HG03521 (cell line): ENCODE results near the gene UTP15.
A peak's percentile ranks its signal among the peaks of the same experiment; 100 is the strongest.

Experiments
- ATAC-seq: cut with Tn5 transposase; IDR thresholded peaks from one replicate; pipeline ENCODE4 v1.9.1; 2021; ENCODE audit warnings: mild to moderate bottlenecking, moderate library complexity; ENCODE audit not compliant: unreplicated experiment

Gene UTP15

DNA sequence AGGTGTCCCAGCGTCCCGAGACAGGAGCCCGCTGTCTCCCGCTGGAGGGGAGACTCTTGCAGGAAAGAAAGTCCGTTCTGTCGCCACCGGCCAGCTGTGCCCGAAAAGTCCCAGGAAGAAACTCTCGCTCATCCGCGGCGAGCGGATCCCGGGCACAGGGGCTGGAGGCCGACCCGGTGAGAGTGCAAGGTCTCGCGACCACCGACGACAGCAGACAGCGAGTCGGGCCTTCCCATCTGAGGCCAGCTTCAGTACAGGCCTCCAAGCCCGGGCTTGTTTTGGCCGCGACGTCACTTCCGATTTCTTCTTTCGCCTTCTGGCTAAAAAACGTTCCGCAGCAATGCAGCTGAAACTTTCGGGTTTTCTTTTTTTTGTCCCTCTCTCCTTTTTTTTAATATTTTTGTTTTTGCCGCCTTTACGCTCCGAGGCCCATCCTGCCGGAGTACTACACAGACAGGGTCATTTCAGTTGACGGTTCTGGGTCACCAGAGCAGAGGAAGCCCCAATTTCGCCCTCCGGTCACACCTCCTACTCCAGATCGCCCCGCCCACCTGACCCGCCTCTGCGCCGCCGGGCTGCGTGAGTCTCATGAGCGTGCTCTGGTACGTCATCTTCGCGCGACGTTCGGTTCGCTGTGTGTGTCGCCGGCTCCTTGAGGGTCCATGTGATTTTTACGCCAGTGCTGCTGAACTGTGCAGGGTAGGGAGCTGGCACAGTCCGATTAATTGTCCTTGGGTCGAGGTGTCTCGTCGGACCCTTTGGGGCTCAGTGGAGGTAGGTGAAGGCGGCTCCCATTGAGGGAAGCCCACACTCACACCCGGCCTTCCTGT lies at the start of gene UTP15, which contains the start of gene ANKRA2:
UTP15 (plus strand) TSS at position 605 of the 830 bp plus-strand sequence. CDS start 1,602 bp downstream, outside the sequence.
ANKRA2 (minus strand) TSS at position 501 of the 830 bp plus-strand sequence. CDS start 2,758 bp downstream, outside the sequence.
- peak; percentile 95 for ATAC-seq

DNA sequence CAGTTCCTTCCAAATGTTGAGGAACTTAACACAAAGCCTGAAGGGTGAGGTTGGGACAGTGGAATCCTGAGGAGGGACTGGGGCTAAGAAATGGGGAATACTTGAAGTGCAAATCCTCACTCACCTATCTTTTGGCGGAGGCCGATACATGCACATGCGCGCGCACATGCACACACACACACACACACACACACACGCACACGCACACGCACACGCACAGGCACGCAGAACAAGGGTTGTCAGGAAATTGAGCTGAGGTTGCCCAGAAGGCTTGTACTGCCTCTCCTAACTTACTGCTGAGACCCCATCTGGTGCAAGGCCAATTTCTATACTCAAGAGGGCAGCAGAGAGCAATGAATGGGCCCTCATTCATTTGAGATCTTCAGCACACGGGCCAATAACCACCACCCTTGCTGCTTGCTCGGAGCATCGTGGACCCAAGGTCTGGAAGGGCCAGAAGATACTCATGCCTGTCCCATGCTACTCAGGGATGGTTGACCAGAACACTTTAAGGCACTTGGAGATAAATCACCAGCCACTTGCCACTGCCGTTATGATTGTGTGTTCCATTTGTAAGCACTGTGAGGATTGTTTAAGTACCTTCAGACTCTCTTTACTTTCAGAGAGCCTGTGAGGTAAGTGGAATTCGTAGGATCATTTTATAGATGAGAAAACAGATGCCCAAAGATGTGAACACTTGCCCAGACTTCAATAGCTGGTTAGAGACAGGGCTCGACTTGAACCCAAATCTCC lies 45.8 kb upstream of the UTP15 start:
- ATAC-seq: peak; percentile 92

DNA sequence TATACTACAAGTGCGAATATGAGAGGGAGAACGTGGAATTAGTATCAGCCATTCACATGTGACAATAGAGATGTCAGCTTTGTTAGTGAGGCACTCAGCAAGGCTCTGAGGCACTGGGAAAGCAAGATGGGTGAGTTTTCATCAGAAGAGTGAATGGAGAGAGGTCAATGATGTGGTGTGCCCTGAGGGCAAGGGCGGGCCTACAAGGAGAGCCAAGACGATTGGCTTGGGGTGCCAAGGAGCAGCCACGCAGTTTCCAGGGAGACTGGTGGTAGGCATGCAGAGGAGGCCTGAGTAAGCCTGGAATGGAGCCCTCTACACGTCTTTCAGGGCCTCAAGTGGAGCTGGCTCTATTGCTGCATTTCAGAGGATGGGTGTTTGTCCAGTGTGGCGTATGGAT lies 42.6 kb upstream of the UTP15 start:
- ATAC-seq: no peak

DNA sequence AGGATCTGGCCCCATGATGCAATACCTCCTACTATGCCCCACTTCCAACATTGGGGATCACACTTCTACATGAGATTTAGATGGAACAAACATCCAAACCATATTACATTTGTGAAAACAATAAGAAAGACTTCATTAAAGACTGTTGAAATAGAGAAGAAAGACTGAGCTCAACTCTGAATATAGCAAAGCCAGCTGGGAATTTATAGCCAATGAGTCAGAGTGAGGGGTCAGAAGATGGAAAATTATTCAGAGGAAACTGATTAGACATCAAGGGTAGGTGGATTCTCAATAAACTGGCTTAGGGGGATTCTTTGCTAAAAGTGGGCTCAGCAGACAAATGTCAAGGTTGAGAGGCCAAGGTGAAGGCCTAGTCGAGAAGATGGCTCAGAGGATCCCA lies 41.7 kb upstream of the UTP15 start:
- no peak for ATAC-seq

- ATAC-seq: no peak
Observed at GRCh38 chr5:73525606-73526203, 39.8 kb upstream of the UTP15 start.

DNA sequence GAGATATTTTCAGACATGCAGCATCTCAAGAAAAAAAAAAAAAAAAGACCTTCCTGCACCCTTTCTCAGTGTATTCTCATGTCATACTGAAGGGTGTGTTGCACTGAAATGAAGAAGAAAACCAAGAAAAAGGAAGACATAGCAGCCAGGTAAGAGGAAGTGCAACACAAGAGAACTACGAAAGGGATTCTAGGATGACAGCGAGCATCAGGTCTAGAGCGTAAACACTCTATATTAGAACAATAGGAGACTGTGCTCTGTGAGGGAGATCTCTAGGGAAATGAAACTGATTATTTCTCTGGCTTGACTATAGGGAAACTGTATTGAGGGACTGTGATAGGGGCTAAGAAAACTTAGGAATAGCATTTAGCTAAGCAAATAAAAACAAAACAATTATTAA lies 37.3 kb upstream of the UTP15 start:
- no peak for ATAC-seq

DNA sequence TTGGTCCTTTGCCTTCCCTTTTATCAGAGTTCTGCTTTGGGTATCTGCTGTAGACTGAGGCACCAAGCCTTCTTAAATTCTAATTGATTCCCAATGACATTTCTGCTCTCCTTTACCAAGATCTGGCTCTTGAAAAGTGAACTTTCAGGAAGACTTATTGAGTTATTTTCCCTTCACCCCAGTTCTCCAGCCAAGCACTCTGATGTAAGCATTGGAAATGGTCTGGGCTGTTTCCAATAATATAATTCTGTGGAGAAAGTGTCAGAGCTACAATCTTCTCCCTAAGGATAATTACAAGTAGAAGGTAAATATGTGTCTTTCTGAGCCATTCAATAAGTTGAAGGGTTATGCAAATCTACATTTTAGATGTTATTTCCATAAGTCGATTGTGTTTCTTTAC lies 36.5 kb upstream of the UTP15 start:
- no peak for ATAC-seq

GRCh38 chr5:73531356-73531755 lies 34.2 kb upstream of the UTP15 start:
- ATAC-seq: no peak

- ATAC-seq: no peak
Observed at GRCh38 chr5:73532195-73532594, 33.3 kb upstream of the UTP15 start.

DNA sequence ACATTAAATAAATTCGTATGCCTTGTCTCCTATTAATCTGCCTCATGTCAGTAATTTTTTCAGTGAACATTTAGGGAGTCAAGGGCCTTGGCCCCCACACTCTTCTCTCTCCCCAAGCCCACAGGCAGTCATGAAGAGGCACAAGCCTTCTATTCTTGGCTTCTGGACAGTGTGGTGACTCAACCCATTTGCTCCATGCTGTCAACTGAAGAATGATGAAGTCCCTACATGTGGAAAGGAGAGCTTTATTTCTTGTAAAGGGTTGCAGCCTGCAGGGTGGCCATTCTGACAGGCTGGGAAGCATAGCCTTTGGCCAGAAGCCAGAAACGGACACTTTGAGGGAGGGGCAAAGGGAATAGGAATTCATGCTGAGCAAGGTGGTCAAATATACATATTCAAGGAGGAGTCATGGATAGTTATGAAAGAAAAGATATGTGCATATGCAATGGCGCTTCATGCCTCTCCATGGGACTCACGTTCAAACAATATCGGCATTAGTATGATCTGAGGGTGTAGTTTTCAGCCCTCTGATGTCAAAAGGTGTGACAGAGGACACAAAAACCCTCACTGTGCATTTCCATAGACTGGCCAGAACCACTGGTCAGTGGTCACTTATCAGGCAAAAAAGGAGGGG lies 31.4 kb upstream of the UTP15 start:
- ATAC-seq: no peak

GRCh38 chr5:73534971-73535370 lies 30.6 kb upstream of the UTP15 start:
- ATAC-seq: no peak

DNA sequence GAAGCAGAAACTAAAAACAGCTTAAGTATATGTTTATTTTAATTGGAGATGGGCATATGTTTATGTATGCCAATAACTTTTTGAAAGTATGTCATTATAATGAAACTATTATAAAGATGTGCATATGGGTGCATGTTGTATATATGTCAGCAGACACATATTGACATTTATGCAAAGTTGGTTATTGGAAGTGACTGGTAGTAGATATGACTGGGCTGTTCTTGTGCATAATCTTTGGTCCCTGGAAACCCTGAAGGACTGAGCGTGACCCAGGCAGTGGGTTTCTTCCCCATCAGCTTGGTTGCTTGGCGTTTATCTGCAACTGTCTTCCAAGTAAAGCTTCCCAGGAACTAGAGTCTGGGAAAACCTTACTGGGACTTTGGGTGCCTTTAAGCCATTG lies 25.8 kb upstream of the UTP15 start:
- ATAC-seq: no peak

GRCh38 chr5:73540192-73540591 lies 25.4 kb upstream of the UTP15 start:
- no peak for ATAC-seq

DNA sequence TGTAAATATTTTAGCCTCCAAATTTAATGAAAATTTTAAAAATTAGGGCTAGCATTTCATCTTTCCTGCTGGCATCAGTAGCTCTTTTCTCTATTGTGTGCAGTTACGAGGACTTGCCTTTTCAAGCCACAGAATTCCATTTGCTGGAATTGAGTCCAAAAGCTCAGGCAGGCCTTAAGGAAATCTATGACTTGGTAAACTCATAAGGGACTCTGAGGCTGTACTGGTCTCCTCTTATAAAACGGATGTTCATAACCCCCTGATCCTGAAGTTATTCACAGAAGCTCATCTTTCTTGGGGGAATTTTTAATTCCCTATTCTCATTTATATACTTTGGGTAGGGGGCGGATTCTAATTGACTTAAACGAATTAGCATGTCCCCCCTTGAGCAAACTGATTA lies 23.5 kb upstream of the UTP15 start:
- ATAC-seq: no peak

DNA sequence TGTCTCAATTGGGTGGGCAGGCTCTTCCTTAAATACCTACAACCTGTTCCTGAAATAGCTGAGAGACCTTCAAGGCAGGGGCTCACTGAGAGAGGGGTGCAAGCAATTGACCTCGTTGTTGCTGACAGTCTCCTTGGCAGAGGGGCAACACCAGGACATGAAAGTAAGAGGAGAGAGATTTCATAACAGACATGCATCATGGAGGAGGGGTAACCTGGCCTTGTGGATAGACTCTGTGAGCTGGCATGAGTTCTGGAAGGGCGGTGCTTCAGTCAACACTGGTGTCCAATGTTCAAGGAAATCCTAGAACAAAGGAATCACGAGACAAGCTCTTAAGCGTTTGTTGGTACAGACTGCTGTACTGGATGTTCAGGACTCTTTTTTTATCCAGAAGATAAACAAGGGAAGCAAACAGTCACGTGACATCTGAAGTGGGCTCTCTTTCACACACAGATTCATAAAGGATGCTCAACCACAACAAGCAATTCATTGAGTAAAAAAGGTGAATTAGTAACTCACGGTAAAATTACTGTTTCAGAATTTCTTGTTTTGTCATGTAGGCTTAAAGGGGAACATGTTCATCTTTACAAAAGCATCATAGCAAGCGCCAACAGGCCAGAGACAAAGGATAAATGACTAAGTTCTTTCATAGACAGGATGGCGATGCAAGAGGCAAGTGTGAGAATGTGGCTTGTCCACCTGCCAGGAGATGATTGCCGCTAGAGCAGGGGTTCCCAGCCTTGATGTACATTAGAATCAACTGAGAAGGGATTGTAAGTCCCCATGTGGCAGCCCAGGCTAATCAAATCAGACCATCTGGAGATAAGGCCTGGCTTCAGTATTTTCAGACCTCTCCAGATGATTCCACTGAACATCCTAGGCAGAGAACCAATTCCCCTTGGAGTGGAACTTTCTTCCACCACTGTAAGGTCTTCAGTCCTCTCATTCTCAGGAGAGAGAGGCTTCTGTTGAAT lies 20.8 kb upstream of the UTP15 start:
- ATAC-seq: no peak

- ATAC-seq: no peak
Observed at GRCh38 chr5:73545403-73545779, 20.2 kb upstream of the UTP15 start.

DNA sequence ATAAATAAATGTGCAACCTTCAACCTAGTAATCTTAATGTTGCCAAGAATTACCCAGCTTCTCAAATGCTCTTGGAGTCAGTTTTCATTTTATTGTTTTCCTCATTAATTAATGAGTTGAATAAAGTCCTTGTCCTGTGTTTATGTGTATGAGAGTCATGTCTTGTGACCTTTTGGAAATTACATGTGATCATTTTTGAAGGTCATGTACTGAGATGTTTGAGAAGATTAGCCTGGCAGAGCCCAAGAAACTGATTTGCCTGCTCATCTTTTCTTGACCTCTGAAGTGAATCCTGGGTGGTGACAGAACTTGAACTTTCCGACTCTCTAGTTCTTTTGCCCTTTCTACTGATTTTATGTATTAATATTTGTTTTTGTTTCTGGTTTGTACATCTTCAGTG lies 15.5 kb upstream of the UTP15 start:
- ATAC-seq: no peak

DNA sequence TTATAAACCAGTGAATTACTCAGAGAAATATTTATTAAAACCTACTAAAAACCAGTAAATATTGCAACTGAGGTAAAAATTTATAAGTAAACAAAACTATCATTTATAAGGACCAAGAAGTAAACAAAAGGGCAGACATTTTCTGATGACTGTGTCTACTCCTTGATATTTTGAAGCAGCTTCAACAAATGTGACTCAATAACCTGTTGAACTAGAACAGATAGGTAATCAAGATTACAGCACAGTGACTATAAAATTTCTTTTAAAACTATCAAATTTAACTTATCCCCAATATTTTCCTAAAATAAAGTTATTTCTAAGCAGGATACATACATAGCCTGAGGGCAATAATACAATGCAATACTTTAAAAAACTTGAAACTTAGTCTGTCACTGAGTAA lies 12.9 kb upstream of the UTP15 start:
- no peak for ATAC-seq

GRCh38 chr5:73558950-73559349 lies 6.6 kb upstream of the UTP15 start:
- no peak for ATAC-seq

DNA sequence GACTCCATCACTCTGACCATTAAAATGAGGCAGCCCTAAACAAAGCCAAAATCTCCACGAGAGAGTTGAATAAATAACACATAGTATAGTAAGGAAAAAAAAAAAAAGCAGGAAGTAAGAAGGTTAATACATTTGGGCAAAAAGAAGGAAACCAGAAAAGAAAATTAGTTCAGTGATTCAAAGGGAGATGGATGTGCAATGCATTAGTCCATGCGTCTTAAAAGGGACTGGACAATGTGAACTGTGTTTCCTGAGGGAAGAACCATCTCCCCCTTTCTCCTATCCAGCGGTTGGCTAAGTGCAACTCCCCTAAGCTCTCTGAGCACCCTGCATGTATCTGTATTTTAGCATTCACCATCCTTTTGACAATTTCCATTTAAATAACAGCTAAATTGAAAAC lies 1.5 kb upstream of the UTP15 start:
- no peak for ATAC-seq
